Body of pancreas (tissue), 4 donors: ENCODE measurements around the gene KLHL29. TPM values are rescaled to one million over a fixed set of nuclear protein-coding genes. Genes with fewer than 3 reads are reported as not detected.

Experiments
- ATAC-seq: fragments of 150-250 bp; one replicate; pipeline ENCODE4 v1.9.1; 2016
- DNase-seq, 4 donors: peaks; one replicate each; pipeline ENCODE4 v3.0.0-alpha.2; 2019
- H3K27ac ChIP-seq, 4 donors: fragments of 200-600 bp; sonication (generic); 1 replicate in 3 of 4; 2 replicates in 1 of 4; pipeline versions ENCODE4 v1.5.1 to v1.6.1; 2016 to 2019; ENCODE audit warnings: mild to moderate bottlenecking in 1 of 4, mixed read lengths in 1 of 4, moderate library complexity in 1 of 4
- H3K27me3 ChIP-seq, 2 donors: fragments of 200-600 bp; sonication (generic); one replicate each; pipeline ENCODE4 v1.6.0; 2016; ENCODE audit warnings: mild to moderate bottlenecking in 1 of 2
- H3K36me3 ChIP-seq, 2 donors: fragments of 200-600 bp; sonication (generic); replicated peaks in 1 of 2; 2 replicates each; pipeline ENCODE4 v1.5.1; 2016; ENCODE audit warnings: low read depth in 2 of 2; ENCODE audit not compliant: insufficient read depth in 1 of 2
- H3K4me1 ChIP-seq: fragments of 200-600 bp; sonication (generic); one replicate; pipeline ENCODE4 v1.6.0; 2016
- H3K4me3 ChIP-seq, 2 donors: fragments of 200-600 bp; sonication (generic); 1 replicate in 1 of 2; 2 replicates in 1 of 2; pipeline ENCODE4 v1.5.1; 2016 to 2019
- H3K9me3 ChIP-seq, 3 donors: fragments of 200-600 bp; sonication (generic); 1 replicate in 2 of 3; 2 replicates in 1 of 3; pipeline ENCODE4 v1.5.1; 2016
- POLR2A ChIP-seq, 3 donors: fragments of 450-650 bp; IDR thresholded peaks; one replicate each; pipeline ENCODE4 v1.6.1; 2016; ENCODE audit warnings: antibody characterized with exemption in 3 of 3, mild to moderate bottlenecking in 2 of 3
- WGBS, 2 donors: methylation state at CpG; one replicate each; pipeline ENCODE4 v1.1.5; 2017; 5-methylcytosine and 5-hydroxymethylcytosine counted together
- intact Hi-C: fragments of 100-400 bp; cut with DNase I; formaldehyde crosslinking; loops from one replicate; pipeline ENCODE4 v1.15.1; 2023
- total RNA-seq, 2 donors: library from RNA; depleted of rRNA; stranded (reverse); fragments of >200 nt; gene quantifications; one replicate each; pipeline ENCODE4 v1.1.0, GENCODE V29; 2016
- TF ChIP-seq, protein P1 (sequence below), 7 experiments: fragments of 450-650 bp in 4 of 7; fragments of 200-600 bp in 3 of 7; sonication (generic) in 3 of 7; IDR thresholded peaks; one replicate each; pipeline ENCODE4 v1.5.1; 2016 to 2019; ENCODE audit warnings: antibody characterized with exemption in 7 of 7

The KLHL29 gene
- total RNA-seq, 2 donors from 2014 or later = 4.0 to 4.4 TPM

DNA sequence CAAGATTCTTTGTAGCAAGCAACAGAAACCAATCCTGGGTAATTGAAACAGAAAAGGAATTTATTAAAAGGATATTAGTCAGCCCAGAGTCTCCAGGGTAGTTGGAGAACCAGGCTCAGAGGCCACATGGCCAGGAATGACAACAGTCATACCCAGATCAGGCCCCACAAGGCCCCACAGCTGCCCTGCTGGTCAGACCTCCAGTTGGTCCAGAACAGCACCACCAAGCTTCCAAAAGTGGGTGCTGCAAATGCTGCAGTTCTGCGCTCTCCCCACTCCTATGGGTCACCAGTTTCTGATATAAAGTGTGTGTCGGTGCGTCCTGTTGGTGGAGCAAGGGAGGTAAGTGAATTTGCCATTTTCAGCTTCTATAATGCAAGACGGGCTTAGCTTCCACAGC lies 29.9 kb downstream of the KLHL29 start:
- no peaks in the 10 kb centered on the region for H3K4me1 ChIP-seq
- intact Hi-C loops = no loop called here
- 65 to 78% methylated on average over 4 of the region's 4 CpGs for WGBS, 2 donors

DNA sequence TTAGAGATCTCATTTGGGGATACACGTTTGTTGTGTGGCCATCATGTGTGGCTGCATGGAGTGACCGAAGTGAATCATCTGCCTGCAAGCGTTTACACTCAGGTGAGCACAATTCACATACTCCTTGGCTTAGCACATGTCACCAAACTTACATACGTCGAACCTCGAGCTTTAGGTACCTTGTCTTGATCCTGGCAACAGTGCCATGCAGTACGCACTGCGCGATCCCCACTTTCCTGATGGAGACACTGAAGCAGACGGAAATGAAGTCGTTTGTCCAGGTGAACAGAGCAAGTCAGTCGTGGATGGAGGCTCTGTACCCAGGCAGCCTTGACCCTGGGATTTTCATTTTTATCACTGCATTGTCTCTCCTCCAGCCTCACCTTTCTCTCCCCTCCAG lies 32.3 kb downstream of the KLHL29 start:
- no peak for TF ChIP-seq POLR2A (IDR thresholded peaks at IDR 0.05)
- TF ChIP-seq, protein P1, sequence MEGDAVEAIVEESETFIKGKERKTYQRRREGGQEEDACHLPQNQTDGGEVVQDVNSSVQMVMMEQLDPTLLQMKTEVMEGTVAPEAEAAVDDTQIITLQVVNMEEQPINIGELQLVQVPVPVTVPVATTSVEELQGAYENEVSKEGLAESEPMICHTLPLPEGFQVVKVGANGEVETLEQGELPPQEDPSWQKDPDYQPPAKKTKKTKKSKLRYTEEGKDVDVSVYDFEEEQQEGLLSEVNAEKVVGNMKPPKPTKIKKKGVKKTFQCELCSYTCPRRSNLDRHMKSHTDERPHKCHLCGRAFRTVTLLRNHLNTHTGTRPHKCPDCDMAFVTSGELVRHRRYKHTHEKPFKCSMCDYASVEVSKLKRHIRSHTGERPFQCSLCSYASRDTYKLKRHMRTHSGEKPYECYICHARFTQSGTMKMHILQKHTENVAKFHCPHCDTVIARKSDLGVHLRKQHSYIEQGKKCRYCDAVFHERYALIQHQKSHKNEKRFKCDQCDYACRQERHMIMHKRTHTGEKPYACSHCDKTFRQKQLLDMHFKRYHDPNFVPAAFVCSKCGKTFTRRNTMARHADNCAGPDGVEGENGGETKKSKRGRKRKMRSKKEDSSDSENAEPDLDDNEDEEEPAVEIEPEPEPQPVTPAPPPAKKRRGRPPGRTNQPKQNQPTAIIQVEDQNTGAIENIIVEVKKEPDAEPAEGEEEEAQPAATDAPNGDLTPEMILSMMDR (IDR thresholded peaks at IDR 0.05) = no peak
- H3K4me1 ChIP-seq = no peaks in the 10 kb centered on the region
- H3K27ac ChIP-seq = no peak overlapping the region
- no peak overlapping the region for H3K4me3 ChIP-seq
- no peaks in the 10 kb centered on the region for H3K36me3 ChIP-seq
- H3K9me3 ChIP-seq = no peaks in the 10 kb centered on the region
- intact Hi-C loops = no loop called here
- WGBS, 2 donors = 67 to 76% methylated on average over 12 of the region's 12 CpGs
- no peaks in the 10 kb centered on the region for H3K27me3 ChIP-seq
- DNase-seq (no peak), ATAC-seq (no peak)

More for the DNA sequence above, 29.9 kb downstream of the KLHL29 start:
- ATAC-seq = no peak
- Histone ChIP-seq H3K9me3 (no peaks in the 10 kb centered on the region), H3K27me3 (no peaks in the 10 kb centered on the region), H3K27ac (no peak overlapping the region), H3K4me3 (no peak overlapping the region), H3K36me3 (no peaks in the 10 kb centered on the region)
- TF ChIP-seq POLR2A (IDR thresholded peaks at IDR 0.05) = no peak
- TF ChIP-seq, protein P1 (IDR thresholded peaks at IDR 0.05) = no peak
- DNase-seq = no peak

DNA sequence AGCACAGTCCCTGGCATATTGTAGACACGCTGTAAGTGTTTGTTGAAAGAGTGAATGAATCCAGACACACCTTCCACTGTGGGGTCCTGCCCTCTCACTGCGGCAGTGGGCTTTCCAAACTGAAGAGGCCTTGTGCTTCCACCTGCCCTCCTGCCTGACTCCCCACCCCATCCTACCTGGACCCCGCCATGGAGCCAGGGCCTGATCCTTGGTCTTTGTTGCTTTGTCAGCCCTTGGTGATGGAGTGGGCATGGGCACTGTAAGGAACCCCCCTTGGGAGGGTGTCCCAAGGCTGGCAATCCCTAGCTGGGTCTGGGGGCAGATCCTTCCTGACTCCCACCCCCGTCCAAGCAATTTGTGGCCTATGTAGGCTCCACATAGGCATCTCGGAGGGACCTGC lies 33.1 kb downstream of the KLHL29 start:
- no peak overlapping the region for H3K4me3 ChIP-seq
- DNase-seq (no peak), ATAC-seq (no peak)
- no peaks in the 10 kb centered on the region for H3K27me3 ChIP-seq
- H3K36me3 ChIP-seq = no peaks in the 10 kb centered on the region
- 71 to 86% methylated on average over 5 of the region's 5 CpGs for WGBS, 2 donors
- no peaks in the 10 kb centered on the region for H3K9me3 ChIP-seq
- TF ChIP-seq, protein P1 (IDR thresholded peaks at IDR 0.05) = no peak
- no peak for TF ChIP-seq POLR2A (IDR thresholded peaks at IDR 0.05)
- H3K4me1 ChIP-seq = no peaks in the 10 kb centered on the region
- no peak overlapping the region for H3K27ac ChIP-seq
- intact Hi-C loops = no loop called here

DNA sequence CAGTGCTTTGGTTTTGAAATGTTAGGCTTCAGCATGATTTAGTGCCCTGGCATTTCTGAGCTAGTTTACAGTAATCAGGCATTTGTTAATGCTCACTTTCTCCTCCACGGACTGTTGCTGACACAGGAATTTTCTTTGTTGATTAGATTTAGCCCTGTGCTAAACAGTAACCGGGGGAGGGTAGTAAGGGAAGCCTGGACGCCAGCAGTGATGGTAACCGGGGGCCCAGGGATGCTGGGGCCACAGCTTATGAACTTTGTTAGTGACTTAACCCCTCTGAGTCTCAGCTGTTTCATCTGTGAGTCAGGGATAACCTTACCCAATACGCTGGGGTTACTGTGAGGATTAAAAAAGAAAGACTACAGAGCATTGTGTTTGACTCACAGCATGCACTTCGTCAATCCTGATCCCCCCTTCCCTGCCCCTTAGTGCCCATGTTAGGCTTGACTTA lies 33.5 kb downstream of the KLHL29 start:
- Histone ChIP-seq H3K9me3 (no peaks in the 10 kb centered on the region), H3K27ac (no peak overlapping the region), H3K4me1 (no peaks in the 10 kb centered on the region), H3K36me3 (no peaks in the 10 kb centered on the region), H3K4me3 (no peak overlapping the region), H3K27me3 (no peaks in the 10 kb centered on the region)
- TF ChIP-seq POLR2A (IDR thresholded peaks at IDR 0.05) = no peak
- TF ChIP-seq, protein P1 (IDR thresholded peaks at IDR 0.05) = no peak
- ATAC-seq (no peak), DNase-seq (no peak)
- 48 to 55% methylated on average over 6 of the region's 6 CpGs for WGBS, 2 donors
- intact Hi-C loops = no loop called here
